ENCODE measurements around the gene ADGRG6.

The ADGRG6 gene

DNA sequence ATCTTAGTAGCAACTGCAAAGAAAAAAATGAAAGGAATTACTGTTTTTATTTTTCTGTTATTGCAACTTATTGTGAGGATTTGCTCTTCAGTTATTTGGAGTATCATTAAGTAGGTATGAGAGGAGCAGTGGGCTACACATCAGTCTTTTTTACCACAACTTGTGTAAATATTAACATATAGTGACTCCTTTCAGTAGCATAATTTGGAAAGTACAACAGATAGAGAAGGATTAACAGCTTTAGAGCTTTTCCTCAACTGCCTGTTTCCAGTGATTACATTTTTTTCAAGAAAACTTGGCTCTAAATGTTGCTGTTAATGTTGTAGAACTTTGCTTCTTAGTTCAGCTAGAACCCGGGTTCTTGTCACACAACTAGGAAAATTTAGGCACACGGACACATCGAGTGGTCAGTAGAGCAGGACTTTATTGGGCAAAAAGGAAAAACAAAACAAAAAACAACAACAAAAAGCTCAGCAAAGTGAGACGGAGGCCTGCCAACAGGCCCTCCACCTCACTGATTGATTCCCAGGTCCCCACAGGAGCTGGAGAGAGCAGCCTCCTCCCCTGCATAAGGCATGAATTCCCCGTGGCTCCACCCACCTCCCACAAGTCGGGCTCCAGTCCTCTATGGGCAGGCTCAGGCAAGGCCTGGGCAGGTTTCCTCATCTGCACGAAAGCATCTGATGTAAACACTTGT is 75.1 kb downstream of the ADGRG6 start:
- no peak for DNase-seq
- Histone ChIP-seq H2AFZ (ENCODE audit: low read length) (no peak overlapping the region), H3K9me2 (replicated peaks; ENCODE audit: insufficient read depth, low read length) (no peaks in the 10 kb centered on the region), H3K4me2 (ENCODE audit: low read depth, low read length) (no peak overlapping the region), H3K27ac (ENCODE audit: low read length) (no peak overlapping the region), H3F3A (ENCODE audit: insufficient read depth, low read length) (no peaks in the 10 kb centered on the region), H3K4me1 (ENCODE audit: low read length) (no peaks in the 10 kb centered on the region), H3K9ac (ENCODE audit: low read length) (no peak overlapping the region), H4K20me1 (ENCODE audit: insufficient read depth, low read length) (no peaks in the 10 kb centered on the region), H3K9me3 (replicated peaks; ENCODE audit: insufficient read depth, low read length) (no peaks in the 10 kb centered on the region), H3K4me3 (ENCODE audit: low read length) (no peak overlapping the region), H3K36me3 (replicated peaks; ENCODE audit: insufficient read depth, low read length) (no peaks in the 10 kb centered on the region), H3K27me3 (replicated peaks; ENCODE audit: insufficient read depth, low read length) (no peaks in the 10 kb centered on the region), H3K79me2 (ENCODE audit: low read length) (no peaks in the 10 kb centered on the region)
- TF ChIP-seq CTCF (IDR thresholded peaks at IDR 0.05; ENCODE audit: low read length) (no peak), EZH2phosphoT487 (IDR thresholded peaks at IDR 0.05; ENCODE audit: low read length) (no peak), EZH2 (optimal IDR thresholded peaks at IDR 0.05; ENCODE audit: low read depth, low read length) (no peak)

DNA sequence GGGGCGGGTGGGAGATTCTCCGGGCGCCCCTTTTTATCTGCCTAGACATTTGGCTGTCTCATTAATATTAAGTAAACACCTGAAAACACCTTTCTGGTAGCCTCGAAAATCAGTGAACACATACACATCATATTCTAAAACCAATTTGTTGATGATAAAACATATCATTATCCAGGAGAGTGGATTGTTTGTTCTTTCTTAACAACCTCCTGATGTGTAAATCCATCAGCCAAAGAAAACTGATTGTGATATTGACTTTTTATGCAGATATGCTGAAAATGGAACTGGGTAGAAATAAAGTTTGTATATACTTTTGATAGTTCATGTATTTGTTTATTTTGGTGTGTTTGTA is 75.7 kb downstream of the ADGRG6 start:
- no peaks in the 10 kb centered on the region for H4K20me1 ChIP-seq (ENCODE audit: insufficient read depth, low read length)
- no peak overlapping the region for H3K9ac ChIP-seq (ENCODE audit: low read length)
- no peak overlapping the region for H2AFZ ChIP-seq (ENCODE audit: low read length)
- no peak overlapping the region for H3K4me2 ChIP-seq (ENCODE audit: low read depth, low read length)
- no peaks in the 10 kb centered on the region for H3K9me3 ChIP-seq (replicated peaks; ENCODE audit: insufficient read depth, low read length)
- H3K36me3 ChIP-seq (replicated peaks; ENCODE audit: insufficient read depth, low read length): no peaks in the 10 kb centered on the region
- H3K4me3 ChIP-seq (ENCODE audit: low read length): no peak overlapping the region
- H3K9me2 ChIP-seq (replicated peaks; ENCODE audit: insufficient read depth, low read length): no peaks in the 10 kb centered on the region
- no peaks in the 10 kb centered on the region for H3K79me2 ChIP-seq (ENCODE audit: low read length)
- H3K27me3 ChIP-seq (replicated peaks; ENCODE audit: insufficient read depth, low read length): no peaks in the 10 kb centered on the region
- DNase-seq: no peak
- H3K4me1 ChIP-seq (ENCODE audit: low read length): no peaks in the 10 kb centered on the region
- no peaks in the 10 kb centered on the region for H3F3A ChIP-seq (ENCODE audit: insufficient read depth, low read length)
- H3K27ac ChIP-seq (ENCODE audit: low read length): no peak overlapping the region
- TF ChIP-seq EZH2 (optimal IDR thresholded peaks at IDR 0.05; ENCODE audit: low read depth, low read length) (no peak), EZH2phosphoT487 (IDR thresholded peaks at IDR 0.05; ENCODE audit: low read length) (no peak), CTCF (IDR thresholded peaks at IDR 0.05; ENCODE audit: low read length) (no peak)

- Histone ChIP-seq H3K4me1 (ENCODE audit: low read length) (no peaks in the 10 kb centered on the region), H3K9ac (ENCODE audit: low read length) (no peak overlapping the region), H3K9me3 (replicated peaks; ENCODE audit: insufficient read depth, low read length) (no peaks in the 10 kb centered on the region), H3K36me3 (replicated peaks; ENCODE audit: insufficient read depth, low read length) (no peaks in the 10 kb centered on the region), H3K4me3 (ENCODE audit: low read length) (no peak overlapping the region), H4K20me1 (ENCODE audit: insufficient read depth, low read length) (no peaks in the 10 kb centered on the region), H3K27ac (ENCODE audit: low read length) (no peak overlapping the region), H3F3A (ENCODE audit: insufficient read depth, low read length) (no peaks in the 10 kb centered on the region), H2AFZ (ENCODE audit: low read length) (no peak overlapping the region), H3K4me2 (ENCODE audit: low read depth, low read length) (no peak overlapping the region), H3K79me2 (ENCODE audit: low read length) (no peaks in the 10 kb centered on the region), H3K27me3 (replicated peaks; ENCODE audit: insufficient read depth, low read length) (no peaks in the 10 kb centered on the region), H3K9me2 (replicated peaks; ENCODE audit: insufficient read depth, low read length) (no peaks in the 10 kb centered on the region)
- DNase-seq: no peak
- no peak for TF ChIP-seq EZH2 (optimal IDR thresholded peaks at IDR 0.05; ENCODE audit: low read depth, low read length)
- no peak for TF ChIP-seq EZH2phosphoT487 (IDR thresholded peaks at IDR 0.05; ENCODE audit: low read length)
Observed at GRCh38 chr6:142378138-142378875, 76.5 kb downstream of the ADGRG6 start.

DNA sequence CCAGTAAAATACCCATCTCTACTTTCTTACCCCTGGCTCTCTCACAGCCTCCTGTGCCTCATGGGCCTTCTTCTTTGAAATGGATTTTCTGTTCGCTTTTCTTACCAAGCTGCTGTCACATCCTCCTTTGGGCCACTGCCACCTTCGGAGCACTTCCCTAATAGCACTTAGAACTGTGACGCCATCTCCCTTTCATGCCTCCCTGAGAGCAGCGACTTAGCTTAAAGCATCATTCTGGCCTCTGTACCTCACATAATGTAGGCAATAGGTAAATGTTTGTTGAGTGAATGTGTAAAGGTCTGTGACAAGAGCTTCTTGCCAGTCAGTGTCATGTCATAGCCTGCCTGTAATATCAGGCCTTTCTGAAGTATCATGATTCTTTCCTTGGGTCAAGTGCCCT is 78.8 kb downstream of the ADGRG6 start:
- H3K9ac ChIP-seq (ENCODE audit: low read length): no peak overlapping the region
- no peaks in the 10 kb centered on the region for H4K20me1 ChIP-seq (ENCODE audit: insufficient read depth, low read length)
- no peak overlapping the region for H3K4me2 ChIP-seq (ENCODE audit: low read depth, low read length)
- no peaks in the 10 kb centered on the region for H3F3A ChIP-seq (ENCODE audit: insufficient read depth, low read length)
- no peaks in the 10 kb centered on the region for H3K9me3 ChIP-seq (replicated peaks; ENCODE audit: insufficient read depth, low read length)
- H3K27ac ChIP-seq (ENCODE audit: low read length): no peak overlapping the region
- H3K79me2 ChIP-seq (ENCODE audit: low read length): no peaks in the 10 kb centered on the region
- no peak overlapping the region for H3K4me3 ChIP-seq (ENCODE audit: low read length)
- no peak for DNase-seq
- H3K36me3 ChIP-seq (replicated peaks; ENCODE audit: insufficient read depth, low read length): no peaks in the 10 kb centered on the region
- H3K4me1 ChIP-seq (ENCODE audit: low read length): no peaks in the 10 kb centered on the region
- TF ChIP-seq EZH2 (optimal IDR thresholded peaks at IDR 0.05; ENCODE audit: low read depth, low read length) (no peak), CTCF (IDR thresholded peaks at IDR 0.05; ENCODE audit: low read length) (no peak), EZH2phosphoT487 (IDR thresholded peaks at IDR 0.05; ENCODE audit: low read length) (no peak)
- no peaks in the 10 kb centered on the region for H3K9me2 ChIP-seq (replicated peaks; ENCODE audit: insufficient read depth, low read length)
- H2AFZ ChIP-seq (ENCODE audit: low read length): no peak overlapping the region
- no peaks in the 10 kb centered on the region for H3K27me3 ChIP-seq (replicated peaks; ENCODE audit: insufficient read depth, low read length)

Data from MM.1S (cell line).